Sigmoid colon (tissue), 4 donors: ENCODE measurements around the gene RGN.

ENCODE experiments used
- CTCF ChIP-seq, 4 experiments: fragments of 450-650 bp in 3 of 4; fragments of 200-600 bp in 1 of 4; IDR thresholded peaks; one replicate each; pipeline ENCODE4 v1.5.1; 2016 to 2019; ENCODE audit warnings: antibody characterized with exemption in 4 of 4, mild to moderate bottlenecking in 3 of 4, moderate library complexity in 2 of 4
- EP300 ChIP-seq, 4 donors: sonication (generic); formaldehyde crosslinking; IDR thresholded peaks; one replicate each; pipeline ENCODE4 v1.6.1; 2017; ENCODE audit warnings: antibody characterized with exemption in 4 of 4
- POLR2A ChIP-seq, 2 donors: fragments of 450-650 bp; IDR thresholded peaks; one replicate each; pipeline ENCODE4 v1.6.1; 2016; ENCODE audit warnings: antibody characterized with exemption in 2 of 2, mild to moderate bottlenecking in 2 of 2, moderate library complexity in 2 of 2
- POLR2AphosphoS5 ChIP-seq, 4 donors: sonication (generic); formaldehyde crosslinking; IDR thresholded peaks; one replicate each; pipeline ENCODE4 v1.6.1; 2017; ENCODE audit warnings: antibody characterized with exemption in 4 of 4

GRCh38 chrX:47078129-47079043, at the start of gene RGN:
- no peak for TF ChIP-seq CTCF (IDR thresholded peaks at IDR 0.05)
- TF ChIP-seq POLR2AphosphoS5 (IDR thresholded peaks at IDR 0.05): no peak
- no peak for TF ChIP-seq EP300 (IDR thresholded peaks at IDR 0.05)
- no peak for TF ChIP-seq POLR2A (IDR thresholded peaks at IDR 0.05)
